IPS-NIHi11 (cell line): Measurements from ENCODE around the gene PWP2.
"Not testable (repeated sequence)": the region's sequence is repeated elsewhere in the genome, so short reads cannot be mapped to it uniquely, and the experiment has no call there.

ENCODE experiments used
- DNase-seq: peaks from one replicate; pipeline ENCODE4 v3.0.0; 2012; ENCODE audit warnings: mixed read lengths, low spot score

PWP2 gene

DNA sequence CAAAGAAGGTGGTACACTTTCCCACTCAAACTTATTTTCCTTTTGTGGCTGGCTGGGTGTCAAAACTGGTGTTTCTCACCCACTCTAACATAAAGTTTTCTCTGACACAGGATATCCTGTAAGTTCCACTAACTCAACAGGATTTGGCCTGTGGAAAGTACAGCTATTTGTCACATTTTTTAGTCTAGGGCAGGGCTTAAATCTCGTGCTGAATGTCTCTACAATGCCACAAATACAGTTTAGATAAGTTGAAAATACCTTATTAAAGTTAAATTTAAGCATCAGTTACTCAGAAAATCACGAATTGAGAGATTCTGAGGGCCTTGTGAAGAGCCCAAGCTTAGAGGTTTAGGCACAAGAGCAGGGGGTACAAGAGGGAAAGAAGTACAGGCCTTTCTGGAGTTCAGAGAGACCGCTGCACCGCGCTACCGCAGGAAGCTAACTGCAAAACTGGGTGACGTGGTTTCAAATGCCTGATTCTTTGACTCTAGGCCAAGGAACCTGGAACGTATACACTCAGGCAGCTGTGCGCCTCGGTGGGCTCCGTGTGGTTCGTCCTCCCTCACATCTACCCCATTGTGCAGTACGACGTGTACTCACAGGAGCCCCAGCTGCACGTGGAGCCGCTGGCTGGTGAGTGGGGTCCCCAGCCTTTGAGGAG, 23.4 kb upstream of the PWP2 start:
- DNase-seq = no peak

DNA sequence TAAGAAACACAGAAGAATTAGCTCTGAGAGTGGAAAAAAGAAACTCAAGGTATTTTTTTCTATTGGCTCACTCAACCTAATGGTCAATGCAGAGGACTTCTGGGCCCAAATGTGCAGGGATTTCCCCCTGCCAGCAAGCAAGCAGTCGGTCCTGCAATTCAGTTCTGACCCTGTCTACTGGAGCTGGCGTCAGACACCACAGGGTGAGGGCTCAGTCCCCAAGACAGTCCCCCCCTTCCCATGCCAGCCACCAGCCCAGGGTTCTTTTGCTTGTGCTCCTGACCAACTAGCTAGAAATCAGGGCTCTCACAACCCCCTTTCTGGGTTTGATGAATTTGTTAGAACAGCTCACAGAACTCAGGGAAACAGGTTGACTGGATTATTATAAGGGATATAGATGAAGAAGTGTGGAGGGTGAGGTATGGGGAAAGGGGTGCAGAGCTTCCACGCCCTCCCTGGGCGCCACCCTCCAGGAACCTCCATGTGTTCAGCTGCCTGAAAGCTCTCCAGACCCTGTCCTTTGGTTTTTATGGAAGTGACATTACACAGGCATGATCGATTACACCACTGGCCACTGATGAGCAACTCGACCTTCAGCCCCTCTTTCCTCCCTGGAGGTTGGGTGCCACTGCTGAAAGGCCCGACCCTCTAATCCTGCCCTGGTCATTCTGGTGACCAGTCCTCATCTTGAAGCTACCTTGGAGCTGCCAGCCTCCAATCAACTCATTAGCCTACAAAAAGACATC, 22.5 kb upstream of the PWP2 start:
- no peak for DNase-seq

DNA sequence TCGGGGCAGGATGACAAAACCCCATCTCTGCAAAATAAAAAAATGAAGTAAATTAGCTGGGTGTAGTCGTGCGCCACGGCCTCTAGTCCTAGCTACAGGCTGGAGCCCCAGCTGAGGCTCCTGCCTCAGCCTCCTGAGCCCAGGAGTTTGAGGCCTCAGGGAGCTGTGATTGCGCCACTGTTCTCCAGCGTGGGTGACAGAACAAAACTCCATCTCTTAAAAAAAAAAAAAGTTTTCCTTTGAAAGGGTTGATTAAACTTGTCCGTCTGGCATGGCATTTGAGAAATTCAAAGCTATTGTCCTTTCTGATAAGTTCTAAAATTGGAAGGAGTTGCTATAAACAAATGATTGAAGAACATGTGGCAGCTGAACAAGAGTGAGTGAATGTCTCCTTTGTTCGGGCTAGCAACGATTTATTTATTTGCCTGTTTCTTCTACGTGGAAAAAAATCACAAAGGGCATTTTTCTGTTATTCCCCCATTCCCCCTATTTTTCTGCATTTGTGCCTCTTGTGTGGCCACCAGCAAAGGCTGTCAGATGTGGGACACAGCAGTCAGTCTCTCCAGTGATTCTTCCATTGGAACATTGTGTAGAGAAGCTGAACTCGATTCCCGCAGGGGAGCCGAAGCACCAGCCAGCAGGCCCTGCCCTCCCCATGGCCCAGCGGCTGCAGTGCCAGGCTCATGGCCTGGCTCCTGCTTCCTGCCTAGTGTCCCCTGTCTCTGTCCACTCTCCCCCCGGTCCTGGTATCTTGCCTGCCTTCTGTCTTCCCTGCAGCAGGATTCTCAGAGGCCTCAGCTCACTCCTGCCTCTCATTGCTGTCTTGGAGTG, 21.5 kb upstream of the PWP2 start:
- DNase-seq = no peak

DNA sequence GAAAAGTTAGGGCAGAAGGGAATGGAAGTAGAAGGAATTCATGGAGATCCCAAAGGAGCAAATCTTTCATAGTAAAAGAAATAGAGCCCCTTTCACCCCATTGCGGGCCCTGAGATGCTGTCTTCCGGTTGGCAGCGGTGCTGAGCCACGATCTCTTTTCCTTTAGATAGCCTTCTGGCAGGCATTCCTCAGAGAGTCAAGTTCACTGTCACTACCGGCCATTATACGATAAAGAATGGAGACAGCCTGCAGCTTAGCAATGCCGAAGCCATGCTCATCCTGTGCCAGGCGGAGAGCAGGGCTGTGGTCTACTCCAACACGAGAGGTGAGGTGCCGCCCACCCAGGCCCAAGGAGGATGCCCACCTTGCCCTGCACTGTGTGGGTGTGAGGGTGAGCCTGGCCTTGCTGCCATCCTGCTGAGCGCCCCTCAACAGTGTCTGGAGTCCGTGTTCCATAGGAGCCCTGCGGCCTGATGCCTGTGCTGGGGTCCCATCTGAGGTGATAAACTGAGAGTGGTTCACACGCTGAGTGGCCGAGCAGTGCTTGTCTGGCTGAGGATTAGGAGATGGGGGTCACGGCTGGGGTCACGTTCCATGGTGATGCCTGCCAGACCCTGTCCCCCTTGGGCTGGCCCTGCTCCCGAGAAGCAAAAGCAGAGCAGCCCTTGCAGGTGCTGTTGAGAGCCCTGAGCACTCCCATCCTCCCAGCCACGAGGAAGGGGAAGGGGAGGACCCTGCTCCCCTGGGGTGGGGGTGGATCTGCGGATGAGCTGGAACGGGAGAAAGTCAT, 20.4 kb upstream of the PWP2 start:
- DNase-seq = no peak

DNA sequence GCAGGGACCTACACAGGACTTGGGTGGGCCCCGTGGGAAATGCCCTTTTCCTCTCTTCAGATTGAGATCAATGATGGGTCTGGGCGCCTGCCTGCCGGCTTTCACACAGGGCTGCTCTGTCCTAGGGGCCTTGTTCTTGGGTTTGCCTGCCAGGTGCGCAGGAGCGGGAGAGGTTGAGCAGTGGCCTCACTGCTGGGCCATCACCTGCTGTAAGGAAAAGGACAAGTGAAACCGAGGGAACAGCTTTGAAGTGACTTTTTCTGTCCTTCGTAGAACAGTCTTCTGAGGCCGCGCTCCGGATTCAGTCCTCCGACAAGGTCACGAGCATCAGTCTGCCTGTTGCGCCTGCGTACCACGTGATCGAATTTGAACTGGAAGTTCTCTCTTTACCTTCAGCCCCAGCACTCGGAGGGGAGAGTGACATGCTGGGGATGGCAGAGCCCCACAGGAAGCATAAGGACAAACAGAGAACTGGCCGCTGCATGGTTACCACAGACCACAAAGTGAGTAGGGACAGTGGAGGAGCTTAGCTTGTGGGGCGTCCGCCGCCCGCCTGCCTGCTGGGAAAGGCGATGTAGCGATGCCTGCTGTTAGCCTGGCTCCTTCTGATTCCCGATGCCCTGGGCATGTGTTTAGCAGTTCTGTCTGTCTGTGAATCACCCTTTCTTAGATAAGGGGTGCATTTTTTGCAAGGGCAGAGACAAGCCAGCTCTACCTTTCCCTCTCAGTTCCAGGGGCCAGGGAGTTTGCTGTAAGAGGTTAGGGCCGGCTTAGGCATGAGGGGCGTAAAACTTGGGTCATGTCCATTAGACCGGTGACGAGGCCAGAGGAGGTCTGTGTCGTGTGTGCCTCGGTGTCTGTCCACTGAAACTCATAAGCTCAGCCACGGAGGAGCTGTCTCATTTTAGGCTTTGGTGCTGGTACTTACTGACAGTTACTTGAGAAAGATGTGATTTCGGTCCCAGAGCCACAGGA, 19.5 kb upstream of the PWP2 start:
- DNase-seq = no peak

DNA sequence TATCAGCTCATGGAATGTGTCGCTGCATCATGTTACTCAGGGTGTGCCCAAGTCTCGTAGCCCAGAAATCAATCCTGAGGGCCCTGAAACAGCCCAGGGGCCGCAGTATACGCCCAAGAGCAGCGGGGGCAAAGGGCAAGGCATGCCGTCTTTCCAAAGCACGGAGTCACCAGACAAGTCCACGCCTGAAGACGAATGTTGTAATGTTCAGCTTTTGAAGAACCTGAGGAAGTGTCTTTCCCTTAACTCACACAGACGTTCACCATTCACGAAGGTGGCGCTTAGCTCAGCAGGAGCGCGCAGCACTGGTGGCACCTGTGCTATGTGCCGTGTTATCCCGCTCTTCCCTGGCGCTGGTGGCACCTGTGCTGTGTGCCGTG, 18.8 kb upstream of the PWP2 start:
- no peak for DNase-seq

DNA sequence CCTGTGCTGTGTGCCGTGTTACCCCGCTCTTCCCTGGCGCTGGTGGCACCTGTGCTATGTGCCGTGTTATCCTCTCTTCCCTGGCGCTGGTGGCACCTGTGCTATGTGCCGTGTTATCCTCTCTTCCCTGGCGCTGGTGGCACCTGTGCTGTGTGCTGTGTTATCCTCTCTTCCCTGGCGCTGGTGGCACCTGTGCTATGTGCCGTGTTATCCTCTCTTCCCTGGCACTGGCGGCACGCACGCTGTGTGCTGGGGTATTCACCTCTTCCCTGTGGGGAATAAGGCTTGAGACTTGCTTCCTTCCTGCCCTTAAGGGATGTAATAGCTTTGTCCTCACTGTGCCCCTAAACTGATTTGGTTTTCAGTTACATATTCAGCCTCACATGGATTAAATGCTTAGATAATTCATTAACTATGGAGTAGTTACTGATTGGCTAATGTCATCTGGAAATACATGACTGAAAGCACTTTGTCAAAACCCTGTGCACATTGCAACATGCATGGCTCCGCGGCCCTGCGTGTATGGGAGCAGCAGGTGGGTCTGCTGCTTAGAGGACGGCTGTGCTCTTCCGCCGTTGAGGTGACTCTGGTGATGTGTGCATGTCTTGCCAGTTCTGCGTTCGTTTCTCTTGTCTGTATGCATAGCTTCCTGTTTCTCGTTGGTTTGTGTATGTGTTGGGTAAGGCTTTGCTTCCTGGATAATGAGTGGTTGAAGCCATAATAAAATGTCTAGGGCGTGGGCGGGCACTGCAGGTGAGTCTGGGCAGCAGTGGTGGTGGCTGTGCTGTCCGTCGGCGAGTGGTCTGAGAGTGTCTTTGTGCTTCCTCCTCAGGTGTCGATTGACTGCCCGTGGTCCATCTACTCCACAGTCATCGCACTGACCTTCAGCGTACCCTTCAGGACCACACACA, 17.9 kb upstream of the PWP2 start:
- no peak for DNase-seq

DNA sequence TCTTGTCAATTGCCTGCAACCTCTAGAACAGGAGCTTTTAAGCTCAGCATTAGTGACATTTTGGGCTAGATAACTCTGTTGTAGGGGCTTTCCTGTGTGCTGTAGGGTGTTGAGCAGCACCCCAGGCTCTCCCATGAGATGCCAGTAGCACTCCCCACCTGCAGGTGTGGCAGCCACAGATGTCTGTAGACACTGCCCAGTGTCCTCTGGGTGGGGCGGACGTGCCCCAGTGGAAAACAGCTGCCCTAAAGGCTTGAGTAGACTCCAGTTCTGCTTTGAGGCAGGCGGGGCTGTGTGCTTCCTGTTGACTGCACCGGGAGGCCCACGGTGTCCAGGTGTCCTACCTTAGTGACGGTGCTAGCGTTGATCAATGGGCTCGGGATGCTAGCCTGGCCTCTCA, 16.9 kb upstream of the PWP2 start:
- DNase-seq = no peak

DNA sequence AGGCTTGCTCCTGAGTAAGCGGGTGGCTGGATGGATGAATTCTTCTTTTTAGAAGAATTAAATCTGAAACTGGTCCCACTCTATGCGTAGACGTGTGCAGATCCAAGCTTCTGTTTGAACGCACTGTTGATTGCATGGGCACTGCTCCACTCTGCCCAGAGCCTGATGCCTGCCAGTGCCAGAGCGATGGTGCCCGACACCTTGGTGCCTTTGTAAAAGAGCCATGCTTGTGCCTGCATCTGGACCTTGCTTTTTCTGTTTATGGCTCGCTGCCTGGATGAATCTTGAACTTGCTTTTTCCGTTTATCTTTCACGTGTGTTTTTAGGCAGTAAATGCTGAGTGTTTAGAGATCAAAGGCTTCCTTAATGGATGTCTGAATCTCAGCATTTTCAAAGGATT, 15.0 kb upstream of the PWP2 start:
- no peak for DNase-seq

DNA sequence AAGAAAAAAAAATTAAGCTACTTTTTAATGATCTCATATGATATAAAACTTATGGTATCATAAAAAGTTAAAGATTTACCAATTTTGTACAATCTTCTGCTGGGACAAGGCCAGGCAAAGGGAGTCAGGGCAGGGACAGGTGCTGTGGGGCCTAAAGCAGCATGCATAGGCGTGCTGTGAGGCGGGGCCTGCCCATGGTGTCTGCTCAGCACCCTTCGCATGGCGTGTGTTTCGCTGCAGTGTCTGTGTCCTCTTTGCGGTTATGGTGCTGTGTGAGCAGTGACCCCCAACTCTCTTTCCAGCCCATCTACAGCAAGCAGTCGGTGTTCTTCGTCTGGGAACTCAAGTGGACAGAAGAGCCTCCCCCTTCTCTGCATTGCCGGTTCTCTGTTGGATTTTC, 13.4 kb upstream of the PWP2 start:
- no peak for DNase-seq

DNA sequence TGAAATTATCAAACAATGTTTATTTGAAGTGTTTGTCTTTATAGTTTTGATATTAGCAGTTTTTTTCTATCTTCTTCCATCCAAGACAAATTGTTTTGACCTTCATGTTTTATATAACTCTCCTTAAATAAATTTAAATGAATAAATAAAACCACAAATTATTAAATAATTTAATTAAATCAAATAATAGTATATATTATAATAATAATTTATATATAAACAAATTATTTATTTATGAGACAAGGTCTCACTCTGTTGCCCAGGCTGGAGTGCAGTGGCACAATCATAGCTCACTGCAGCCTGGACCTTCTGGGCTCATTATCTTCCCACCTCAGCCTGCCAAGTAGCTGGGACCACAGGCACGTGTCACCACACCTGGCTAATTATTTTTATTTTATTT, 12.4 kb upstream of the PWP2 start:
- no peak for DNase-seq

DNA sequence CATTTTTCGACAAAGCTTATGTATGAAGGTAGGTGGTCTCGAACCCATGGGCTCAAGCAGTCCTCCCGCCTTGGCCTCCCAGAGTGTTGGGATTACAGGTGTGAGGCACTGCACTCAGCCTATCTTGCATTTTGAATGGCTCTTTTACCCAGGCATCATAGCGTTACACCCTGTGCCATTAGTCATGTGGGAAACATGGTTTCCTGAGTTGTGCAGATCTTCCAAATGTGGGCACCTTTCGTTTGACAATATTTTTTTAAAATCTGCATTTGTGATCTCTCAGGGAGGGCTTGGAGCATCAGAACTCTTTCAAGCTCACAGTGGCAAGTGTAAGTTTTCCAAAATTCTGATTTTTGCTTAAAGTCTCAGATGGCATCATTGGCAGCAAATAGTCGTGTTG, 8.7 kb upstream of the PWP2 start:
- not testable (repeated sequence) for DNase-seq

DNA sequence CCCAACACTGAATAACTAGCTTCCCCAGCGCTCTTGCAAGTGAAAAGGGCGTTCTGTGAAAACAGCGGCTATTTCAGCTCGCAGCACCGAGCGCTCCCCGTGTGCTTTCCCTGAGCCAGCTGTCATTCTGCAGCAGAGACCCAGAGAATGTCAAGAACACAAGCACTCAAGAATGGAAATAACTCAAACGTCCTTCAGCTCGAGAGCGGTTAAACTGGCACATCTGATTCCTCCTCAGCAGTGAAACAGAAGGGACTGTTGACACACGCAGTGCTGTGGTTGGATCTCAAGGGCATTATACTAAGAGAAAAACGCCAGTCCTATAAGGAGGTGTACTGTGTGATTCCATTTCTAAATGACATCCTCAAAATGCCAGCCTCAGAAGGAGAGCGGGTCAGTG, 8.2 kb upstream of the PWP2 start:
- DNase-seq = not testable (repeated sequence)

DNA sequence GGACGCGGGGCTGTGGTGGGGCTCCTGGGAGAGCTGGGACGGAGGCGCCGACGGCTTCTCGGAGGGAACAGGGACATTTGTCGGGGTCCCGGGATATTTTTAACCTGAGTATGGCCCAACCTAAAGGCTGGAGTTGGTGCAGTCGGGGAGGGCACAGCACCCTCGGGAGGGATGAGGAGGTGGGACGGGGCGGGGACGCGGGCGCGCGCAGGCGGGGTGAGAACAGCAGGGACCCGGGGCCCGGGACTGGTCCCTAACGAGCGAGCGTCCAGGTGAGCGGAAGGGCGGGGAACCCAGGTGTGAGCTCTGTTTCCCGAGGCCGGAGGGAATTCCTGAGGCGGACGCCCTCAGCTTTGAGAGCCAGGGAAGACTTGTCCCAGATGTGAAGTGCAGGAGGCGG, 390 bp downstream of the PWP2 start:
- DNase-seq = not testable (repeated sequence)

DNA sequence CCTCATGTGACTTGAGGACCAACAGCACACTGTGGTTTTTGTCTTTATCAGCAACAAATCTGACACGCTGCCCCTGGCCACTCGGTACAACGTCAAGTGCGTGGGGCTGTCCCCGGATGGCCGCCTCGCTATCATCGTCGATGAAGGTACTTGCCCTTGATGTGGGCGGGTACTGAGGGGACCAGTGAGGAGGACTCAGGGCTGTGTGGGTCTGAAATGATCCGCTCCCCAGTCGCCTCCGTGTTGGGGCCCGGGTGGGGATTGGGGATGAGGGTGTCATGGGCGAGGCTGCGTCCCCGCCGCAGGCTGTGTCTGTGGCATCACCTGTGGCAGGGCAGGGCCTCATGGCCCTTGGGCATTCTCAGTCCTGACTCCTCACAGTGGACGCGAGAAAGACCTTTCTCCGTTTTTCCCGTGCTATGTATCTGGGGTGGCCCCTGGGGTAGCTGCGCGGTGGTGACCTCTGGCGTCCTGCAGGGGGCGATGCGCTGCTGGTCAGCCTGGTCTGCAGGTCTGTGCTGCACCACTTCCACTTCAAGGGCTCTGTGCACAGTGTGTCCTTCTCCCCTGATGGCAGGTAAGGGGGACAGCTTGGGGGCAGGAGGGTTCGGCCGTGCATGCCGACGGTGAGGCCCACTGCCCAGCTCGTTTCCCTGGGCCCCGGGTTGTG, 6.6 kb downstream of the PWP2 start:
- not testable (repeated sequence) for DNase-seq

DNA sequence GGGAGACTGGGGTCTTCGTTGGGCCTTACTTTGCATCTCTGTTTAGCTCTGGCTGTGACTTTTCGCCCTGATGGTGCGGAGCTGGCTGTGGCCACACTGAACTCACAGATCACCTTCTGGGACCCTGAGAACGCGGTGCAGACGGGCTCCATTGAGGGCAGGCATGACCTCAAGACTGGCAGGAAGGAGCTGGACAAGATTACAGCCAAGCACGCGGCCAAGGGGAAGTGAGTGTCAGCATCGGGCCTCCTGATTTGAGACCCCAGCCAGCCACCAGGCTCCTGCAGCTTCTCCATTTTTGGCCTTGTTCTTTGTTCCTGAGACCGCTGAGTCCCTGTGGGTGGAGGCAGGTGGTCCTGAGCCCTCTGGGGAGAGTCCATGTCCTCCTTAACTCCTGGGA, 14.9 kb downstream of the PWP2 start:
- not testable (repeated sequence) for DNase-seq

DNA sequence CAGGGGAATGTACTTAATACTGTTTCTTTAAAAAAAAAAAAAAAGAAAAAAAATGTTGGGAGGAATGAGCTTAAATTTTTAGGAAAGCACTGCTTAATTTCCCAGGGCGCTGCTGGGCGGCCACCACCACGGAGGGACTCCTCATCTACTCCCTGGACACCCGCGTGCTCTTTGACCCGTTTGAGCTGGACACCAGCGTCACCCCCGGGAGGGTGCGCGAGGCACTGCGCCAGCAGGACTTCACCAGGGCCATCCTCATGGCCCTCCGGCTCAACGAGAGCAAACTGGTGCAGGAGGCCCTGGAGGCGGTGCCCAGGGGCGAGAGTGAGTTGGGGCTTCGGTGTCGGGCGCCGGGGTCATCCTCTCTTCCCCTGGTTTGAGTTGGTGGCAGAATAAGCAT, 20.6 kb downstream of the PWP2 start:
- not testable (repeated sequence) for DNase-seq

DNA sequence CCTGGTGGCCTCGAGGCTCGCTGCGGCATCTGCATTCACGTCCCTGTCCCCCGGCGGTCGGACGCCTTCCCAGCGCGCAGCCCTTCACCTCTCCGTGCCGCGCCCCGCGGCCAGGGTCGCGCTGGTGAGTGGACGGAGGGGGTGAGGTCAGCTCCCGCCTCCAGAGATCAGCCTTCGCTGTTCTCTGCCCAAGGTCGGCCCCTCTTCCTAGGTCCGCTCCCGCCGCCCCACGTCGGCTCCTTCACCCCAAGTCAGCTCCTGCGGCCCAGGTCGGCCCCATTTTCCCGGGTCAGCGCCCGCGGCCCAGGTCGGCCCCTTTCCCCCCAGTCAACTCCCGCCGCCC, 26.5 kb downstream of the PWP2 start:
- not testable (repeated sequence) for DNase-seq

DNA sequence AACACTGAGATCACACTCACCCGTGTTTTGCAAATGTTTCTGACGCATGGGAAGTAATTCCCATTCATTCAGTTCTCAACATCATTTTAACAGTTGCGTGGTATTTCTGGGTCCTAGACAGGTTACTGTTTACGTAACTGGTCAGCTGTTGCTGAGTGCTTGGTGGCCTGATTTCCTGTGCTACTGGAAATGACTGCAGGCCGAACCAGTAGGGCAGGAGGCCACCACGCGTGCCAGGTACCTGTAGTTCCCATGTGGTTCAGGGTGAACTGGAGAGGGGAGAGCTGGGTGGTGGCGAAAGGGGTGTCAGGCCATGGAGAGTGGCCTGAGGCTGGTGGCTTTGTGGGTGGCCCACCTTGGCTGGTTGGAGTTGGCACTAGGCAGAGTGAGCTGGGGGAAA, 27.5 kb downstream of the PWP2 start:
- not testable (repeated sequence) for DNase-seq
